ENCODE data around the gene VWA5A.

DNA sequence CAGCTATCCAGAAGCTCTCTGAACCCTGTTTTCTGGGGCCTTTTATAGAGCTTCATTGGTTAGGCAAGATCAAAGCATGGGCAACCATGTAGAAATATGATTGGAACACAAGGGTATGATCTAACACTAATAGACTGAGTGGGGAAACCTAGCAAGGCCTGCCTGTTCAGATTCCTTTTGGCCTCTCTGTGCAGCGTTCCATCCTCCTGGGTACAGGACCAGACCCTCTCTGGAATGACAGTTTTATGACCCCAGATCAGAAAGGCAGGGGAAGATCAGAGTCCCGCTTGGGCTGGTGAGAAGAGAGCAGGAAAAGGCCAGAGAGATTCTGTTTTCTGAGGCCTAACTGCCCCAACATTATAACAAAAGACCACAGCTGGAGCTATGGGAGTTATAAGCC lies 36.7 kb upstream of the VWA5A start:
- TF ChIP-seq, protein P1, sequence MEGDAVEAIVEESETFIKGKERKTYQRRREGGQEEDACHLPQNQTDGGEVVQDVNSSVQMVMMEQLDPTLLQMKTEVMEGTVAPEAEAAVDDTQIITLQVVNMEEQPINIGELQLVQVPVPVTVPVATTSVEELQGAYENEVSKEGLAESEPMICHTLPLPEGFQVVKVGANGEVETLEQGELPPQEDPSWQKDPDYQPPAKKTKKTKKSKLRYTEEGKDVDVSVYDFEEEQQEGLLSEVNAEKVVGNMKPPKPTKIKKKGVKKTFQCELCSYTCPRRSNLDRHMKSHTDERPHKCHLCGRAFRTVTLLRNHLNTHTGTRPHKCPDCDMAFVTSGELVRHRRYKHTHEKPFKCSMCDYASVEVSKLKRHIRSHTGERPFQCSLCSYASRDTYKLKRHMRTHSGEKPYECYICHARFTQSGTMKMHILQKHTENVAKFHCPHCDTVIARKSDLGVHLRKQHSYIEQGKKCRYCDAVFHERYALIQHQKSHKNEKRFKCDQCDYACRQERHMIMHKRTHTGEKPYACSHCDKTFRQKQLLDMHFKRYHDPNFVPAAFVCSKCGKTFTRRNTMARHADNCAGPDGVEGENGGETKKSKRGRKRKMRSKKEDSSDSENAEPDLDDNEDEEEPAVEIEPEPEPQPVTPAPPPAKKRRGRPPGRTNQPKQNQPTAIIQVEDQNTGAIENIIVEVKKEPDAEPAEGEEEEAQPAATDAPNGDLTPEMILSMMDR (IDR thresholded peaks at IDR 0.05; ENCODE audit: low read length), result no peak
- TF ChIP-seq EZH2 (IDR thresholded peaks at IDR 0.05; ENCODE audit: borderline replicate concordance, low read length), result no peak
